Fibroblast of skin of abdomen (primary cell): Measurements from ENCODE around the gene SECISBP2.

Source experiments
- DNase-seq: peaks from one replicate; pipeline ENCODE4 v3.0.0-alpha.2; 2013

SECISBP2 gene

GRCh38 chr9:89350988-89351557 lies 32.8 kb downstream of the SECISBP2 start:
- no peak for DNase-seq

DNA sequence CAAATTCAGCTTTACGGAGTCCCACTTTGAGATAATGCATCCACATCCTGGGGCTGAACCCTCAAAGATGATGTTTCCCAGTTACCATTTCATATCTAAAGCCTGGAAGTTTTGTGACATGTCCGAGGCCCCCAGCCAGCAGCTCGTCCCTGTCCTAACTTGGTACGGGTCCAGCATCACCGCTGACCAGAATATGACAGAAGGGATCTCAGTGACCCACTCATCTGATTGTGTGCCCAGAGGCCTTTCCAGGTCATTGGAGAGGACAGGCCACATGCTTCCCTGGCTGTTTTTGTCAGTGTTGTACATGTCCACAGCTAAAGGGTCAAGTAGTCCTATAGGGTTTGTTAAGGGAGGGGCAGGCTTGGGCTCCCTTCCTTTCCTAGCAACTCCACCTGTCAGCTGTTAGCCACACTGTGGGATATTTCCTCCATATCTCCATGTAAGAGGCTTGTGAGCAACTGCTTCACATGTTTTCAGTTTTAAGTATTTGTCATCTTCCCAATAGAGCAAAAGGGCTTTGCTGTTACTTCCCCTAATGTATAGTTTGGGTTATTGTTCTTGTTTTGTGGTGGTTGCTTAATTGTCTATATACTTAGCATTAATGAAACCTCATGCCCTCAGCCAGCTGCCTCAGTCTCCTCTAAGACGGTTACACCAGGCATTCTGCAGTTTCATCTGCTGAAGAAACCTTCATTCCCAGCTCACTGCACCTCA lies 33.4 kb downstream of the SECISBP2 start:
- DNase-seq = no peak

DNA sequence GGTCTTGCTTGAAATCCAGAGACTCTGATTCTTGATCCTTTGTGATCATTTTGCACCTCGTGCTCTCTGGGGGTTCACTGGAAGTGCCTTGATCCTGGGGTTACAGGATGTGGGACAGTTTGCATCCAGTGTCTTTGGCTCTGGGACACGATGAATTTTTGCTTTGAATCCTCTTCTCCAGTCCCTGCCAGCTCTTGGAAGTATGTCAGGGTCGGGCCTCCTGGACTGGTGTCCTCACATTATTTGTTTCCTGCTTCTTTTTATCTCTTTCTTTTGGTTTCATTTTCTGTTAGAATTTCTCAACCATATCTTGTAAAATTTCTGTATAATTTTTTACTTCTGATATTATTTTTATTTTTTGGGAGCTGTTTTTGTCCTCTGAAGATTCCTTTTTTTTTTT lies 34.2 kb downstream of the SECISBP2 start:
- no peak for DNase-seq

GRCh38 chr9:89352874-89353649 lies 34.8 kb downstream of the SECISBP2 start:
- DNase-seq = no peak

- DNase-seq = no peak
Measured at GRCh38 chr9:89353989-89354388, 35.7 kb downstream of the SECISBP2 start.

GRCh38 chr9:89354471-89354870 lies 36.2 kb downstream of the SECISBP2 start:
- DNase-seq = no peak

DNA sequence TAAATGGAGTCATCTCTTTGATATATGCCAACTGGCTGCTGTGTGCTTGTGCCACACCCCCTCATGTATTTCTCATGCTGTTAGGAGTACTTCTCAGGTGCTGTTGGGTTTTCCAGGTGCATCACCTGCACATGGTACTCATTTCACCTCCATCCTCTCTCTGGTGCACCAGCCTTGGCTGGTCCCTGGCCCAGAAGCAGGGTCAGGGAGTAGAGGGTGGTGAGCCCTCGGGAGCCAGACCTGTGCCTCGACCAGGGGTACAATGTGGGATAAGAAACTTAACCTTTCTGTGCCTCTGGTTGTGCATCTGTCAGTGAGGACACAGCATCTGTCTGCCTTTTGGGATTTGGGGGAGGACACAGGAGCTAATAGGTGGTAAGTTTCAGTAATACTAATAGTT lies 38.5 kb downstream of the SECISBP2 start:
- no peak for DNase-seq

DNA sequence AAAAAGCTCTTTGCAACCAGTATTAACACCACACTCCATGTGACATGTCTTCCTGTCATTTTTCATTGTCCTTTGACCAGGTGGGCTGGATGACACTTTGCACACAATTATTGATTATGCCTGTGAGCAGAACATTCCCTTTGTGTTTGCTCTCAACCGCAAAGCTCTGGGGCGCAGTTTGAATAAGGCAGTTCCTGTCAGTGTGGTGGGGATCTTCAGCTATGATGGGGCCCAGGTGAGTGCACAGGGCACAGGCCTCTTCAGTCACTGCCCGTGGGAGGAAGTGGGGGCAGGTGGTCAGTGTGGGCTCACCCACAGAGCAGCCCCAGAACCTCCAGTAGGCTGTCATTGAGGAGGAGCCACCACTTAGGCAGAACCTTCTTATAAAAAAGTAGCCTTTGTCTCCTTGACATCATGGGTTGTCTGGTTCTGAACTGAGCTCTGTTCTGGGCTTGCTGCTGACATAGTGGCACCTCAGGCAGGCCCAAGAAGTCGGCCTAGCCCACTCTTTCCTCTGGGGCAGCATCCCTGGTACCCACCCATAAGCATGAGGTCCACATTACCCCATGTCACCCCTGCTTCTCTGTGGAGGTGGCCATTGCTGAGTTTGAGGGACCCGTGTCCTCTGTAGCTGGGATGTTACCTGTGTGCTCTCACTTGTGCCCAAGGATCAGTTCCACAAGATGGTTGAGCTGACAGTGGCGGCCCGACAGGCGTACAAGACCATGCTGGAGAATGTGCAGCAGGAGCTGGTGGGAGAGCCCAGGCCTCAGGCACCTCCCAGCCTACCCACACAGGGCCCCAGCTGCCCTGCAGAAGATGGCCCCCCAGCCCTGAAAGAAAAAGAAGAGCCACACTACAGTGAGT lies 39.3 kb downstream of the SECISBP2 start:
- no peak for DNase-seq

- DNase-seq = no peak
Measured at GRCh38 chr9:89358376-89358916, 40.1 kb downstream of the SECISBP2 start.

- DNase-seq = no peak
Measured at GRCh38 chr9:89358985-89359384, 40.7 kb downstream of the SECISBP2 start.

GRCh38 chr9:89359751-89360261 lies 41.5 kb downstream of the SECISBP2 start:
- no peak for DNase-seq

DNA sequence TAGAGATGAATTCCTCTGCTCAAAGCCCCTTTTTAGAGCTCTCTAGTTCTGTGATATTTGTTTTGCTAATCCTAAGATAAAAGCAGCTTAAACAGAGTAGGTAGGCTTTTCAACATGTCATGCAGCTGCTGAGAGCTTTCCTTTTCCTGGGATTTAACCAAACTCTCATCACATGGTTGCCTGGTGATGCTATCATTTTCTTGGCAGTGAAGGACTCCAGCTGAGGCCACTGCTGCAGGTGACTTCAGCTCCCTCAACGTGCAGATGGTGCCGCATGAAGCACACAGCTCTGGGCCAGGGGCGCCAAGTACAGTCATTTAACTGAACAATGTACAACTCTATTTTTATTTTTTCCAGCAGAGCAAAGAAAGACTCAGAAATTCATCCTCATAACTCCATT lies 42.2 kb downstream of the SECISBP2 start:
- DNase-seq = no peak

DNA sequence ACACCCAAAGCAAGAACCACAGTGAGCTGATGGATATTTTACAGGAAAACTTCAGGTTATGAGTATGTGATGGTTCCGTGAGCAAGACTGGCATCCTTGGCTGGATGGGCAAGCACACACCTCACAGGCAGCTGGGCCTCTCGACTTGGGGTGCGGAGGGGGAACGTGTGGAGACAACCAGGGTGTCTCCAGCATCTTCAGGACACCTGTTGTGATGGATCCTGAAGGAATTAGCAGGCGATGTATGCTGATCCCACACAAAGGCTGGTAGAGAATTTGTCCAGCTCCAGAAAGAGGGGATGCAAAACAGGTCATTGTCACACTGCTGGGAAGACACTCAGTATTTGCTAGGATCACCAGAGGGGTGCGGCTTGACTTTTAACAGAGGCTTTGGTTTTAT lies 42.7 kb downstream of the SECISBP2 start:
- no peak for DNase-seq

DNA sequence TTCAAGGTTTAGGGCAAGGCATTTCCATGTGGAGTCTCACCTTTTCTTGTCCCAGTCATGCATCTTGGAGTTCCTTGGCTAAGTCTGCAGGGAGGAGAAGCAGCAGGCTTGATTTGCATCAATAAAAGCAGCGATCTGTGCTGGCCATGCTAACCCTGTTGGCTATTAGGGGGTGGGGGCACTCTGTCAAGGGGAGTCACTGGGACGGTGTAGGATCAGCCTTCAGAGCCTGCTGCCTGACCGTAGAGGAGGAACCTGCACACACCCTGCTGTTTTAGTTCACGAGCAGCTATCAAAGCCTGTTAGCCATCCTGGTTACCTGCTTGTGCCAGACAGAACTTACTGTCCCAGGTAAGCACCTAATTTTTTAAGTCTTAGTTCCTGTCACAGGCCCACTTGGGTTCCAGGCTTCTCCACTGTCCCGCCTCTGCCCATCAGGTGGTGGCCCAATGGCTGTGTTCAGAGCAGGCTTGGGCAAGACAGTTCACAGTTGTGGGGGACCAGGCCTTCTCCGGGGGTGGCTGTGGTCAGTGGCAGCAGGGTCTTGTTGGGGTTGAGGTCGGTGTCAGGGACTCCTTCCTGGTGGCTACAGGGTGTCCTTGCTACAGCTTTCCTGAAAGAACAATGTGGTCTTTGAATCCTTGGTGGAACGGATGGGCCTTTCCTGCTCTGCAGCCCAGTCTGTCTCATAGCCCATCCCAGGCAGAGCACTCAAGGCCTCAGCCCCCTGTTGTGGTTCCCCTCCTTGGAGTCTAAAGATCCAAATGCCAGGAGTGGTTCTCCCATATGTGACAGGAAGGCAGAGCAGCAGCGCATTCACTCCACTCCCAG lies 43.7 kb downstream of the SECISBP2 start:
- DNase-seq = no peak

GRCh38 chr9:89362647-89363310 lies 44.5 kb downstream of the SECISBP2 start:
- DNase-seq = no peak

GRCh38 chr9:89363311-89363670 lies 45.0 kb downstream of the SECISBP2 start:
- no peak for DNase-seq

GRCh38 chr9:89363921-89364665 lies 45.8 kb downstream of the SECISBP2 start:
- DNase-seq = no peak

- DNase-seq = no peak
Measured at GRCh38 chr9:89364666-89365531, 46.6 kb downstream of the SECISBP2 start.

GRCh38 chr9:89365532-89365912 lies 47.2 kb downstream of the SECISBP2 start:
- no peak for DNase-seq
